Karpas-422 (cell line): ENCODE measurements around the gene DHX16. TPM values are rescaled to one million over a fixed set of nuclear protein-coding genes. Genes with fewer than 3 reads are reported as not detected.

Source experiments
- DNase-seq: peaks from one replicate; pipeline ENCODE4 v3.0.0-alpha.2; 2015
- H2AFZ ChIP-seq: fragments of 200-600 bp; sonication (generic); 2 replicates; pipeline ENCODE4 v1.6.1; 2014; ENCODE audit warnings: antibody characterized with exemption, low read length, mixed read lengths
- H3K27ac ChIP-seq: fragments of 200-600 bp; sonication (generic); 2 replicates; pipeline ENCODE4 v1.5.1; 2014; ENCODE audit warnings: mild to moderate bottlenecking, low read length, moderate library complexity
- H3K27me3 ChIP-seq: fragments of 200-600 bp; sonication (generic); 2 replicates; pipeline ENCODE4 v1.6.1; 2014; ENCODE audit warnings: low read length, mixed read lengths
- H3K36me3 ChIP-seq: fragments of 200-600 bp; sonication (generic); 2 replicates; pipeline ENCODE4 v1.6.1; 2014; ENCODE audit warnings: low read length, mixed read lengths; ENCODE audit not compliant: insufficient read depth
- H3K4me1 ChIP-seq: fragments of 200-600 bp; sonication (generic); 2 replicates; pipeline ENCODE4 v1.6.1; 2014; ENCODE audit warnings: mild to moderate bottlenecking, low read length, mixed read lengths
- H3K4me2 ChIP-seq: fragments of 200-600 bp; sonication (generic); 2 replicates; pipeline ENCODE4 v1.6.1; 2014; ENCODE audit warnings: low read length, low read depth, mild to moderate bottlenecking; ENCODE audit not compliant: poor library complexity, severe bottlenecking
- H3K4me3 ChIP-seq: fragments of 200-600 bp; sonication (generic); 2 replicates; pipeline ENCODE4 v1.5.1; 2014; ENCODE audit warnings: mild to moderate bottlenecking, antibody characterized with exemption, low read length, mixed read lengths
- H3K79me2 ChIP-seq: fragments of 200-600 bp; sonication (generic); 2 replicates; pipeline ENCODE4 v1.6.1; 2014; ENCODE audit warnings: mild to moderate bottlenecking, low read length, mixed read lengths
- H3K9ac ChIP-seq: fragments of 200-600 bp; sonication (generic); 2 replicates; pipeline ENCODE4 v1.6.0; 2014; ENCODE audit warnings: low read length
- H3K9me2 ChIP-seq: fragments of 200-600 bp; sonication (generic), shearing (Covaris generic); replicated peaks from 2 replicates; pipeline ENCODE4 v1.6.0; 2014; ENCODE audit warnings: mild to moderate bottlenecking, low read length, moderate library complexity; ENCODE audit not compliant: insufficient read depth
- H3K9me3 ChIP-seq: fragments of 300-700, 200-600 bp; sonication (generic); 2 replicates; pipeline ENCODE4 v1.6.1; 2014; ENCODE audit warnings: low read length, mixed read lengths
- H4K20me1 ChIP-seq: fragments of 200-600 bp; sonication (generic); 2 replicates; pipeline ENCODE4 v1.6.1; 2014; ENCODE audit warnings: mild to moderate bottlenecking, antibody characterized with exemption, low read length, low read depth; ENCODE audit not compliant: insufficient read depth
- total RNA-seq: library from RNA; depleted of rRNA; stranded (reverse); fragments of >200 nt; shearing (Covaris generic); gene quantifications from 2 replicates; pipeline ENCODE4 v1.2.3, GENCODE V29; 2014; ENCODE audit warnings: low replicate concordance

The DHX16 gene
- total RNA-seq, 1 experiment from 2014 or later: 26.5 TPM

- peak overlapping the region; percentile 98 for H3K27ac ChIP-seq
- H3K79me2 ChIP-seq: peaks cover 69% of the 10 kb centered on the region
- DNase-seq: peak; percentile 90
- H3K4me1 ChIP-seq: peaks cover 72% of the 10 kb centered on the region
- H2AFZ ChIP-seq: no peak overlapping the region
- peak overlapping the region; percentile 96 for H3K9ac ChIP-seq
- H3K27me3 ChIP-seq: no peaks in the 10 kb centered on the region
- H3K36me3 ChIP-seq: peaks cover 9% of the 10 kb centered on the region
- H3K4me2 ChIP-seq: peak overlapping the region; percentile 97
- H3K9me3 ChIP-seq: no peaks in the 10 kb centered on the region
- peaks cover 8% of the 10 kb centered on the region; the same call in 1 of the 2 replicates for H4K20me1 ChIP-seq
- peak overlapping the region; percentile 80 for H3K4me3 ChIP-seq
- no peaks in the 10 kb centered on the region for H3K9me2 ChIP-seq
Measured at GRCh38 chr6:30684386-30685156, 11.8 kb upstream of the DHX16 start.

GRCh38 chr6:30683980-30684338 is 11.2 kb upstream of the DHX16 start:
- Histone ChIP-seq H3K9me3 (no peaks in the 10 kb centered on the region), H3K9me2 (no peaks in the 10 kb centered on the region), H3K27ac (peak overlapping the region; percentile 98), H2AFZ (no peak overlapping the region), H3K4me2 (peak overlapping the region; percentile 97), H3K27me3 (no peaks in the 10 kb centered on the region), H3K9ac (peak overlapping the region; percentile 96), H3K36me3 (peaks cover 9% of the 10 kb centered on the region), H3K79me2 (peaks cover 66% of the 10 kb centered on the region), H3K4me1 (peaks cover 72% of the 10 kb centered on the region), H3K4me3 (peak overlapping the region; percentile 80), H4K20me1 (peaks cover 8% of the 10 kb centered on the region; the same call in 1 of the 2 replicates)
- peak; percentile 56 for DNase-seq

- Histone ChIP-seq H3K36me3 (peaks cover 13% of the 10 kb centered on the region), H4K20me1 (peaks cover 8% of the 10 kb centered on the region; the same call in 1 of the 2 replicates), H3K9me2 (no peaks in the 10 kb centered on the region), H3K4me2 (peak overlapping the region; percentile 97), H2AFZ (no peak overlapping the region), H3K27me3 (no peaks in the 10 kb centered on the region), H3K27ac (peak overlapping the region; percentile 98), H3K9ac (peak overlapping the region; percentile 96), H3K79me2 (peaks cover 70% of the 10 kb centered on the region), H3K9me3 (no peaks in the 10 kb centered on the region), H3K4me3 (peak overlapping the region; percentile 80), H3K4me1 (peaks cover 70% of the 10 kb centered on the region)
- DNase-seq: peak; percentile 65
Measured at GRCh38 chr6:30683183-30683979, 10.6 kb upstream of the DHX16 start.

- peaks cover 8% of the 10 kb centered on the region; the same call in 1 of the 2 replicates for H4K20me1 ChIP-seq
Measured at GRCh38 chr6:30682143-30683117, 9.6 kb upstream of the DHX16 start.

DNA sequence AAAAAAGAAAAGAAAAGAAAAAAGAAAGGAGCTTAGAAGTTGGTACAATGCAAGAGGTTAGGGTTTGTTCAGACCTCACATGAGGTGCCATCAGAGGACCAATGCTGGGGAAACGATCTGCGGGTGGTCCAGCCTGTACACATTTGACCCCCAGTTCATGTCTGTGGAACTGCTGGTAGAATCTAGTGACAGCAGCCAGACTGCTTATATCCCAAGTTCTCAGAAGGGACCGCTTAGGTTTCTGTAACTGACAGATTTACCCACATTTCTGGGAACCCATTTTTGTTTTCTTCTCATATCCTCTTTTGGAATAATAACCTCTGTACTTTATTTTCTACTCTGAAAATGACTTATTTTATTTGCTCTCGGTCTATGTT is 8.9 kb upstream of the DHX16 start:
- peak overlapping the region; percentile 96 for H3K9ac ChIP-seq
- H3K4me3 ChIP-seq: peak overlapping the region; percentile 80

More at GRCh38 chr6:30682143-30683117, 9.6 kb upstream of the DHX16 start:
- Histone ChIP-seq H3K4me1 (peaks cover 61% of the 10 kb centered on the region), H3K27me3 (no peaks in the 10 kb centered on the region), H3K79me2 (peaks cover 70% of the 10 kb centered on the region), H3K27ac (peak overlapping the region; percentile 98), H3K36me3 (peaks cover 17% of the 10 kb centered on the region), H3K9me3 (no peaks in the 10 kb centered on the region), H3K4me3 (peak overlapping the region; percentile 80), H3K9ac (peak overlapping the region; percentile 96), H3K4me2 (peak overlapping the region; percentile 97), H3K9me2 (no peaks in the 10 kb centered on the region), H2AFZ (no peak overlapping the region)
- peak; percentile 96 for DNase-seq

DNA sequence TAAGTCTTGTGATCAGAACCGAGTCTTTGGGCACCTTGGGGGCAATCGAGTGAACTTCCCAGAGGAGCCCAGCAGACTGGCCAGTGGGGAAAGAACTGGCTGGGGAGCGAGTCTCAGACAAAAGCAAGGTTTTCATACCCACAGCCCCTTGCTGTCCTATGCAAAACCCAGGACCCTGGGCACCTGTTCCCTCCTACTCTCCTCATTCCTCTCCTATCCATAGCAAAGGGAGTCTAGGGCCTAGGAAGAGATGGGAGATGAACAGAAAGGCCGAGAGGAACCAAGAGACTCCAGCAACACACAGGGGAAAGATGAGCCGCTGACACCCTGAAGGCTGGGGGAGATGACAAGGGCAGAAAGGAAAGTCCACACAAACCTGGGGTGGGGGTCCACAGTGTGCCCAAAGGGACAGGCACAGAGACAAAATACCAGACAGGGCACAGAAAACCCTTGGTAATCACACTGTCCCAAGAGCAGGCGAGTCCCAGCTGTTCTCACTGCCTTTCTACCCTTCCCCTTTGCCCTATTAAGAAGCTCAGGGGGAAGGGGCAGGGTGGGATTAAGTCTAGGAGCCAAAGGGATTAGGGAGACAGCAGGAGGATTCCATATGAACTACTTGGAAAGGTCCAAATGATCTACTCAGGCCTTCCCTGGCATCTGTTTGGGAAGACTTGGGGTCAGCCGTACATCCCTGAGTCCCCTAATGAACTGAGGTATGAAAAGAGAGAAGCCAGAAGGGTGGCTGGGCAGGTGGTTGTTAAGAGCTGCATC is 7.1 kb upstream of the DHX16 start:
- peak overlapping the region; percentile 80 for H3K4me3 ChIP-seq

More for the DNA sequence above, 8.9 kb upstream of the DHX16 start:
- no peaks in the 10 kb centered on the region for H3K27me3 ChIP-seq
- H3K9me3 ChIP-seq: no peaks in the 10 kb centered on the region
- H4K20me1 ChIP-seq: peaks cover 8% of the 10 kb centered on the region; the same call in 1 of the 2 replicates
- H3K27ac ChIP-seq: peak overlapping the region; percentile 98
- H2AFZ ChIP-seq: no peak overlapping the region
- peak overlapping the region; percentile 97 for H3K4me2 ChIP-seq
- H3K9me2 ChIP-seq: no peaks in the 10 kb centered on the region
- H3K36me3 ChIP-seq: peaks cover 19% of the 10 kb centered on the region
- peaks cover 60% of the 10 kb centered on the region for H3K4me1 ChIP-seq
- peaks cover 70% of the 10 kb centered on the region for H3K79me2 ChIP-seq
- DNase-seq: no peak

More for the DNA sequence above, 7.1 kb upstream of the DHX16 start:
- Histone ChIP-seq H3K9me2 (no peaks in the 10 kb centered on the region), H3K9ac (peak overlapping the region; percentile 64), H3K9me3 (no peaks in the 10 kb centered on the region), H3K4me2 (peak overlapping the region; percentile 97), H3K36me3 (peaks cover 26% of the 10 kb centered on the region), H3K79me2 (peaks cover 55% of the 10 kb centered on the region), H3K4me1 (peaks cover 47% of the 10 kb centered on the region), H2AFZ (no peak overlapping the region), H4K20me1 (peaks cover 8% of the 10 kb centered on the region; the same call in 1 of the 2 replicates), H3K27ac (peak overlapping the region; percentile 79), H3K27me3 (no peaks in the 10 kb centered on the region)
- DNase-seq: no peak
